Mesodermal cell (in vitro differentiated cells): Measurements from ENCODE around the gene SULT2B1.
A peak's percentile ranks its signal among the peaks of the same experiment; 100 is the strongest.

Experiments used
- H3K27ac ChIP-seq: 2 replicates; pipeline ENCODE4 v1.7.0; 2013; ENCODE audit warnings: mild to moderate bottlenecking, low read depth, low read length, moderate library complexity; ENCODE audit not compliant: severe bottlenecking
- H3K36me3 ChIP-seq: 2 replicates; pipeline ENCODE4 v1.7.1; 2013; ENCODE audit warnings: mild to moderate bottlenecking, low read length, moderate library complexity; ENCODE audit not compliant: control insufficient read depth, insufficient read depth
- H3K4me1 ChIP-seq: one replicate; pipeline ENCODE4 v1.7.1; 2013; ENCODE audit warnings: mild to moderate bottlenecking, low read length; ENCODE audit not compliant: insufficient read depth, control insufficient read depth, poor library complexity, severe bottlenecking
- H3K4me3 ChIP-seq: 2 replicates; pipeline ENCODE4 v1.7.0; 2013; ENCODE audit warnings: low read length, control low read depth, mild to moderate bottlenecking; ENCODE audit not compliant: insufficient read depth, poor library complexity, severe bottlenecking; ENCODE audit errors: extremely low read depth
- H3K9me3 ChIP-seq: 2 replicates; pipeline ENCODE4 v1.7.1; 2013; ENCODE audit warnings: mild to moderate bottlenecking, low read length, moderate library complexity; ENCODE audit not compliant: control insufficient read depth
- WGBS, 2 experiments: methylation state at CpG; one replicate each; pipeline ENCODE4 v1.1.5; 2013; ENCODE audit warnings: missing lambda C conversion rate in 2 of 2; ENCODE audit not compliant: insufficient coverage in 2 of 2; 5-methylcytosine and 5-hydroxymethylcytosine counted together

SULT2B1 gene

DNA sequence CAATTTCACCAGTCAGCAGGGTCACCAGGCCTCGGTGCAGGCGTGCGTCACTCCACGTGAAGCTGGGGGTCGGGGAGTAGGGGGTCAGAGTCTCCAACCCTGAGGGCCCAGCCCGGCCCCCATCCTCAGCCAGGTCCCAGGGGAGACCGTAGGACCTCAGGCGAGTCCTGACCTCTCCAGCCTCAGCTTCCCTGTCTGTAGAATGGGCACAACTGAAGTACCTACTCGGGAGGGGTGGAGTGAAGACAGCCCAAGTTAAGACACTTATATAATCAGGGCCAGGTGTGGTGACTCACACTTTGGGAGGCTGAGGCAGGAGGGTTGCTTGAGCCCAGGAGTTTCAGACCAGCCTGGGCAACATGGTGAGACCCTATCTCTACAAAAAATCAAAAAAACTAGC lies 51.9 kb downstream of the SULT2B1 start:
- Histone ChIP-seq H3K27ac (no peak overlapping the region), H3K4me3 (no peak overlapping the region), H3K36me3 (no peaks in the 10 kb centered on the region), H3K4me1 (no peaks in the 10 kb centered on the region), H3K9me3 (no peaks in the 10 kb centered on the region)
- 89 to 94% methylated on average over 7 of the region's 9 CpGs for WGBS, 2 experiments

DNA sequence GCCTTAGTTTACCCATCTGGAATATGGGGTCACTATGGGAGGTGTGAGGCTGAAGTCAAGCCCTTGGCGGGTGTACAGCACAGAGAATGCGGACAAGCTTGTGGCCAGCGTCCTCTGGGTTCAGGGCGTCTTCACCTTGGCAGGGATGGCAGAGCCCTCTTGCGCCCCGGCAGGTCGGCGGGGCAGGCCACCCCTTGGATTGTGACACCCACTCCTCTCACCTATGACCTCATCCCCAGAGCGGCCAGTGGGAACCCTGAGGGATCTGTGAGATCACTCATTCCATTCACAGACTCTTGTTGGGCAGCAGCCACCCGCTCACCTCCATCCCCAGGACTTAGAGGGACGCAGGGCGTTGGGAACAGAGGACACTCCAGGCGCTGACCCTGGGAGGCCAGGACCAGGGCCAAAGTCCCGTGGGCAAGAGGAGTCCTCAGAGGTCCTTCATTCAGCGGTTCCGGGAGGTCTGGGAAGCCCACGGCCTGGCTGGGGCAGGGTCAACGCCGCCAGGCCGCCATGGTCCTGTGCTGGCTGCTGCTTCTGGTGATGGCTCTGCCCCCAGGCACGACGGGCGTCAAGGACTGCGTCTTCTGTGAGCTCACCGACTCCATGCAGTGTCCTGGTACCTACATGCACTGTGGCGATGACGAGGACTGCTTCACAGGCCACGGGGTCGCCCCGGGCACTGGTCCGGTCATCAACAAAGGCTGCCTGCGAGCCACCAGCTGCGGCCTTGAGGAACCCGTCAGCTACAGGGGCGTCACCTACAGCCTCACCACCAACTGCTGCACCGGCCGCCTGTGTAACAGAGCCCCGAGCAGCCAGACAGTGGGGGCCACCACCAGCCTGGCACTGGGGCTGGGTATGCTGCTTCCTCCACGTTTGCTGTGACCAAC lies 54.7 kb downstream of the SULT2B1 start, which contains the start of gene SPACA4:
Gene SPACA4, plus strand, starts transcription at position 280 of the 896 bp plus-strand sequence. Its CDS starts 237 bp downstream, at position 517.
- no peaks in the 10 kb centered on the region for H3K4me1 ChIP-seq
- H3K27ac ChIP-seq = no peak within 1 kb of the TSS
- H3K9me3 ChIP-seq = no peaks in the 10 kb centered on the region
- no peak within 1 kb of the TSS for H3K4me3 ChIP-seq
- no peaks in the 10 kb centered on the region for H3K36me3 ChIP-seq
- 93 to 96% methylated on average over 35 to 38 of the region's 39 CpGs for WGBS, 2 experiments

DNA sequence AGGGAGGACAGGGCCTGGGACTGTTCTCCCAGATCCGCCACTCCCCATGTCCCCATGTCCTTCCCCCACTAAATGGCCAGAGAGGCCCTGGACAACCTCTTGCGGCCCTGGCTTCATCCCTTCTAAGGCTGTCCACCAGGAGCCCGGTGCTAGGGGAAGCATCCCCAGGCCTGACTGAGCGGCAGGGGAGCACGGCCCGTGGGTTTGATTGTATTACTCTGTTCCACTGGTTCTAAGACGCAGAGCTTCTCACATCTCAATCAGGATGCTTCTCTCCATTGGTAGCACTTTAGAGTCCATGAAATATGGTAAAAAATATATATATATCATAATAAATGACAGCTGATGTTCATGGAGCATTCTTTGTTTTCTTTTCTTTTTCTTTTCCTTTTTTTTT lies 55.4 kb downstream of the SULT2B1 start:
- H3K9me3 ChIP-seq = no peaks in the 10 kb centered on the region
- no peak overlapping the region for H3K4me3 ChIP-seq
- H3K36me3 ChIP-seq = no peaks in the 10 kb centered on the region
- WGBS, 2 experiments = 90 to 91% methylated on average over 3 to 6 of the region's 7 CpGs
- no peak overlapping the region for H3K27ac ChIP-seq
- H3K4me1 ChIP-seq = no peaks in the 10 kb centered on the region

DNA sequence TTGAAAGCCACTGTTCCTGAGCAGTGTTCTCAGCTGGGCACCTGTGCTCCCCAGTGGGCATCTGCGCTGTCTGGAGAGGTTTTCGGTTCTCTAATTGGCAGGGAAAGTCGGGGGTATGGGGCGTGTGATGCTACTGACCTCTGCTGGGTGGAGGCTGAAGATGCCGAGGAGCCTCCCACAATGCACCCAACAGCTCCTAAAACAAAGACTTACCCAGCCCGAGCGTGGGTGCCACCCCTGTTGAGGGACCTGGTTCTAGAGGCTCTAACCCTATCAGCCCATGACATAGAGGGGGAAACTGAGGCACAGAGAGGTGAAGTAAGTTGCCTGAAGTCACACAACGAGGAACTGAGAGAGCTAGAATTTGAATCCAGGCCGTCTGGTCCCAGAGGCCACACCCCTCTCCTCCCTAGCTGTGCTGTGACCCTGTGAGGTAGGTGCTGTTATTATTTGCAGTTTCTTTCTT lies 56.9 kb downstream of the SULT2B1 start:
- Histone ChIP-seq H3K36me3 (no peaks in the 10 kb centered on the region), H3K9me3 (no peaks in the 10 kb centered on the region), H3K27ac (no peak overlapping the region), H3K4me3 (no peak overlapping the region), H3K4me1 (no peaks in the 10 kb centered on the region)
- 43 to 67% methylated on average over 1 to 7 of the region's 9 CpGs for WGBS, 2 experiments

DNA sequence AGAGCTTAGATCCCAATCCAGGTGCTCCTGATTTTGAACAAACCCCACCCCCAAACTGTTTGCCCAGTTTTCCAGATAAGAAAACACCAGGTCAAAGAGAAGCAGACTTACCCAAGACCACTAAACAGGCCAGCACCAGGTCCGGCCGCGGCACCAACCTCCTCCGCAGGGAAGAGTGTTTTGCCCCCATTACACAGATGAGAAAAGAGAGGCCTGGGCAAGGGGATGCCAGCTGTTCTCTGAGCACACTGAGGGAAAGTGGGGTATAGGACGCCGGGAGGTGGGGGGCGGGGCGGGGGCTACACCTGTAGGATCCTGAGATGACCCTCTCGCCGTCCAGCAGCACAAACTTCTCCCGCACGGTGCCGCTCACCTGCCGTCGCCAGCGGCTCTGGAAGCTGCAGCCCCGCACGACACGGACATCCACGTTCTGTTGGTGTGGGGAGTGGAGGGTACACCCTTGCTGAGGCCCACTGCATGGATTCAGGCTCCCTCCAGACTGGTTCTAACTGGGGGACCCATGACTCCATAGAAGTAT lies 57.7 kb downstream of the SULT2B1 start:
- no peaks in the 10 kb centered on the region for H3K9me3 ChIP-seq
- H3K4me1 ChIP-seq = peaks cover under 1% of the 10 kb centered on the region
- H3K4me3 ChIP-seq = no peak overlapping the region
- no peak overlapping the region for H3K27ac ChIP-seq
- H3K36me3 ChIP-seq = peaks cover 4% of the 10 kb centered on the region
- 92 to 97% methylated on average over 16 of the region's 20 CpGs for WGBS, 2 experiments

DNA sequence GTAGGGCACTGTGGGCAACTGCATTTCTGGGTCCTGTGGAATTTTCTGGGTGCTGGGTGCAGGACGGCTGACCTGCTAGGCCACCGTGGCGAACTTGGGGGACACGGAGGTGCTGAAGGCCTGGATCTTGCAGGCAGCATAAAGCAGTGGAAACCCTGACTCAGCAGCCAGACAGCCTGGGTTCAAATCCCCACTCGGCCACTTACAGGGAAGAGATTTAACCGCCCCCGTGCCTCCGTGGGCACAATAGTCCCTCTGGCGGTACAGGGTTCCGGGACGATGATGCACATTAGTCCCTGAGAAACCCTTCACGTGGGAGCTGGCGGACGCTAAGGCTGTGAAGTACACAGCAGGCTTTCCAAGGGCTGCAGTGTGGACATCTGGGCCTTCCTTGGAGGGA lies 59.9 kb downstream of the SULT2B1 start:
- no peak overlapping the region for H3K27ac ChIP-seq
- no peak overlapping the region for H3K4me3 ChIP-seq
- peaks cover 26% of the 10 kb centered on the region for H3K36me3 ChIP-seq
- 96 to 97% methylated on average over 14 of the region's 14 CpGs for WGBS, 2 experiments
- no peaks in the 10 kb centered on the region for H3K9me3 ChIP-seq
- H3K4me1 ChIP-seq = peaks cover 22% of the 10 kb centered on the region

DNA sequence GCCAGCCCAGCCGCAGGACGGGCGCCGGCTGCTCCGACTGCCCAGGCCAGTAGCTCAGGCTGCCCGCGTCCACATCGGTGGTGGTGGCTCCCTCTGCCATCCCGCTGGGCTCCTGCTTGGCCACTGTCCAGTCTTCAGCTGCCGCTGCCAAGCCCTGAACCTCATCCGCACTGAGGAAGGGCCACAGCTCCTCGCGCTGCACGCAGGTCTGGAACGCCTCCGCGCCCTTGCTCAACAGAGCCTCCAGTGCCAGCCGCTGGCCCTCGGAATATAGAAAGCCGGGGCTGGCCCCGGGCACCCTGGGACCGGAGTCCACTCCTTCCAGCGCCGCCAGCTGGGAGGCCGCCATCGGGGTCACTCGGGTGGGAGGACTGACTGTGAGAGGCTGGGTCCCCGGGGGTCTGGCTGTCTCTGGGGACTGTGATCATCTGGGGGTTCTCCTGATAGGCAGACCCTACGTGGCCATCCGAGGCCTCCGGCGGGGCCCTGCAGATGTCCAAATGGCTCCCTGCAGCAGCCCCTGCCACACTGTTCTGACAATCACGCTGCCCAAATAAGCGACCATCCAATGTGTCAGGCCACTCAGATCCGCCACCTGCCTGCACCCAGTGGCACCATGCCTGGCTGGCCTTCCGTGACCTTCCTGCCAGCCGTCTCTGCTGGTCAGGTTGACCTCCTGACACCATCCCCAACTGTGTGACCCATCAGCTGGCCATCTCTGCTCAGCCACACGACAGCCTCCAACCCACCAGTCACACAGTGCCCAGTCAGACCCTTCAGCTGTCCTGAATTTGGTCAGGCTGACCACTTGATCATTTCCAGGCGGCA lies 61.3 kb downstream of the SULT2B1 start:
- Histone ChIP-seq H3K4me1 (peaks cover 31% of the 10 kb centered on the region), H3K9me3 (no peaks in the 10 kb centered on the region), H3K27ac (no peak overlapping the region), H3K36me3 (peaks cover 40% of the 10 kb centered on the region), H3K4me3 (no peak overlapping the region)
- WGBS, 2 experiments = 95 to 96% methylated on average over 34 to 39 of the region's 39 CpGs

DNA sequence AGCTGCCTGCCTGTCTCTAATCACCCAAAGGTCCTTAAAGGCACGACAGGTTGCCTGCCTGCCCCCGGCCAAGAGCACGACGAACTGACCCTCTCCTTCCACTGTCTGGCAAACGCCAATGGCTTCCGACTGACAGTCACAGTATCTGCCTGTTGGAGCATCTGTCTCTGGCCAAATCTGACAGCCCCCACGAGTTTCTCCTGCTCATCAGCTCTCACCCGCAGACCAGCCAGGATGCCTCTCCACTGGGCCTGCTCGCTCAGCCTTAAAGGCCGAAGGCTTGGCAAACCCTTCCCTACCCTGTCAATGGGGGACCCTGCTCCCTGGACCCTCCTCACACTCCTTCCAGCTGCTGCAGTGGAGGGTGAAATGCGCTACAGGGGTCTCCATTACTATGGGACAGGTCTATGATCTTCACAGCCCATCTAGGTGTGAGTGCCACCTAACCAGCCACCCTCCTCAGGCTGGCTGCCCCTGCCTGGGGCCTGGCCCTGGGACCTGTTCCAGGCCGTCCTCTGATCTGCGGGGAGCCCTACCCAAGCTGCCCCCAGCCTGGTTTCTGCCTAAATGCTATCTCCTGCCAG lies 62.0 kb downstream of the SULT2B1 start:
- Histone ChIP-seq H3K36me3 (peaks cover 44% of the 10 kb centered on the region), H3K4me1 (peaks cover 31% of the 10 kb centered on the region), H3K4me3 (no peak overlapping the region), H3K27ac (peak overlapping the region; percentile 43), H3K9me3 (no peaks in the 10 kb centered on the region)
- WGBS, 2 experiments = 91 to 93% methylated on average over 11 to 13 of the region's 13 CpGs

DNA sequence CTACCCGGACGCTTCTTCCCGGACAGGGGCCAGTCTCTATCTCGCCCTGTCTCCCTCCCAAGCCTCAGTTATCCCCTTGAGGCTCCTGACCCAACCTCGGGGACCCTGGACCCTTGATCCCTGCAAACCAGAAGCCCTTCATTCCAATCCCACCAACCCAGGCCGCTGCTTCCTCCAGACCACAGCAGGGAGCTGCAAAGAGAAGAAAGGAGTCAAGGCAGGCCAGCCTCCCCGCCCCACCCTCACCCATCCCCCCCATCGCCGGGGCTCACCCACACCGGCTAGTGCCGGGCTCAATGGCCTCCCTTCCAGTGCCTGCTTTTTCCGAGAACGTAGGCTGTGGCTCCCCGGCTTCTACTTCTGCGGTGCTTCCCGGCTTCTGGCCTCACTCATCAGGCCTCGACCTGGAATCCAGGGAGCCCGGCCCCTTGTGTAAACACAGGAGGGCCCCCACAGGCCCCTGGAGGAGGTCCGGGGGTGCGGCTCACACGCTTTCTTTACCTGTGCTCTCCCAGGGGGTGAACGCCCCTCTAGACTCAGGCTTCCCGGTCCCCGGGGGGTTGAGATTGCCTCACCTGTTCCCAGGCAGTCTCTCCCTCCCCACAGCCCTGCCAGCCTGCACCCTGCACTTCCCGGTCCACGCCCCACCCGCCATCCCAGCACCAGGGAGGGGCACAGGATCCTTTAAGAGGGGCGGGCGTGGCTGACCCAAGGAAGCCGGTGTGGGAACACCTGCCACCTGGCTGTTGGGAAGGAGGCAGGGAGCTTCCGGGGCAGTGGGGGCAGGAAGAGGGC lies 62.7 kb downstream of the SULT2B1 start, which contains the start of gene FAM83E:
Gene FAM83E, minus strand, starts transcription at position 641 of the 795 bp plus-strand sequence. CDS start 1,704 bp downstream, outside the sequence.
- WGBS, 2 experiments = 44 to 56% methylated on average over 18 to 23 of the region's 31 CpGs
- Histone ChIP-seq H3K4me3 (no peak within 1 kb of the TSS), H3K36me3 (peaks cover 44% of the 10 kb centered on the region), H3K4me1 (peaks cover 31% of the 10 kb centered on the region), H3K27ac (peak within 1 kb of the TSS; percentile 43), H3K9me3 (no peaks in the 10 kb centered on the region)
